CD4-positive, alpha-beta memory T cell (primary cell): Measurements from ENCODE around the gene B4GALNT4. TPM values are rescaled to one million over a fixed set of nuclear protein-coding genes. Genes with fewer than 3 reads are reported as not detected.
A peak's percentile ranks its signal among the peaks of the same experiment; 100 is the strongest.

Experiments
- CTCF ChIA-PET: fragments of 350-600 bp; sonication (Branson Sonifier 250); formaldehyde crosslinking; loops from one replicate; lab custom pipeline; 2021; ENCODE audit warnings: inconsistent platforms; ENCODE audit not compliant: partially characterized antibody; lab: Charles Lee
- POLR2A ChIA-PET: fragments of 350-600 bp; sonication (Branson Sonifier 250); formaldehyde crosslinking; loops from one replicate; lab custom pipeline; 2021; ENCODE audit not compliant: partially characterized antibody; lab: Charles Lee
- DNase-seq, 5 donors: peaks; one replicate each; pipeline versions ENCODE4 v3.0.0 to v3.0.0-alpha.2; 2020 to 2022; ENCODE audit warnings: mixed read lengths in 1 of 5
- H3K27ac ChIP-seq: one replicate; pipeline ENCODE4 v1.7.0; 2013; ENCODE audit warnings: low read depth, low read length
- H3K27me3 ChIP-seq: 2 replicates; pipeline ENCODE4 v1.7.0; 2013; ENCODE audit warnings: mild to moderate bottlenecking, low read length, moderate library complexity; ENCODE audit not compliant: insufficient read depth
- H3K36me3 ChIP-seq: 2 replicates; pipeline ENCODE4 v1.7.0; 2013; ENCODE audit warnings: mild to moderate bottlenecking, low read length, moderate library complexity; ENCODE audit not compliant: insufficient read depth
- H3K4me1 ChIP-seq: 2 replicates; pipeline ENCODE4 v1.7.0; 2013; ENCODE audit warnings: mild to moderate bottlenecking, low read length, moderate library complexity; ENCODE audit not compliant: insufficient read depth
- H3K4me3 ChIP-seq, 2 donors: one replicate each; pipeline ENCODE4 v1.7.0; 2013; ENCODE audit warnings: low read length in 2 of 2, mild to moderate bottlenecking in 1 of 2
- H3K9me3 ChIP-seq, 2 donors: one replicate each; pipeline ENCODE4 v1.7.0; 2013; ENCODE audit warnings: low read length in 2 of 2, control low read depth in 1 of 2; ENCODE audit not compliant: control insufficient read depth in 1 of 2
- H3K27ac Mint-ChIP-seq, 7 donors: one replicate each; pipeline ENCODE4 v1.8.0; 2020 to 2021; ENCODE audit warnings: mixed read lengths in 7 of 7, mild to moderate bottlenecking in 6 of 7, inconsistent platforms in 3 of 7, moderate library complexity in 3 of 7
- H3K27me3 Mint-ChIP-seq, 2 donors: one replicate each; pipeline ENCODE4 v1.8.0; 2020 to 2021; ENCODE audit warnings: mixed read lengths in 2 of 2
- H3K36me3 Mint-ChIP-seq, 2 donors: one replicate each; pipeline ENCODE4 v1.8.0; 2020 to 2021; ENCODE audit warnings: mixed read lengths in 2 of 2, inconsistent platforms in 1 of 2, mild to moderate bottlenecking in 1 of 2
- H3K4me1 Mint-ChIP-seq, 4 donors: one replicate each; pipeline ENCODE4 v1.8.0; 2020 to 2021; ENCODE audit warnings: mixed read lengths in 4 of 4, mild to moderate bottlenecking in 1 of 4
- H3K4me3 Mint-ChIP-seq, 8 donors: one replicate each; pipeline ENCODE4 v1.8.0; 2020 to 2021; ENCODE audit warnings: mixed read lengths in 8 of 8, mild to moderate bottlenecking in 7 of 8, moderate library complexity in 6 of 8, inconsistent platforms in 3 of 8
- H3K9me3 Mint-ChIP-seq, 8 donors: one replicate each; pipeline ENCODE4 v1.8.0; 2020 to 2021; ENCODE audit warnings: mixed read lengths in 8 of 8, mild to moderate bottlenecking in 5 of 8, inconsistent platforms in 3 of 8, moderate library complexity in 1 of 8
- intact Hi-C: fragments of 100-400 bp; cut with micrococcal nuclease; formaldehyde crosslinking; loops from one replicate; pipeline ENCODE4 v1.15.1; 2023
- polyA plus RNA-seq, 2 donors: library from polyadenylated mRNA; unstranded; fragments of 300-500 nt; fragmentation: Illumina TruSeq; gene quantifications; one replicate each; pipeline ENCODE4 v1.2.3, GENCODE V29; 2021
- total RNA-seq, 2 experiments: library from RNA; stranded (reverse); gene quantifications; one replicate each; pipeline ENCODE4 v1.2.3, GENCODE V29; 2021

The B4GALNT4 gene
- total and polyA plus RNA-seq, 4 experiments from 2014 or later: 2.2 to 2.4 TPM; not detected in 2

DNA sequence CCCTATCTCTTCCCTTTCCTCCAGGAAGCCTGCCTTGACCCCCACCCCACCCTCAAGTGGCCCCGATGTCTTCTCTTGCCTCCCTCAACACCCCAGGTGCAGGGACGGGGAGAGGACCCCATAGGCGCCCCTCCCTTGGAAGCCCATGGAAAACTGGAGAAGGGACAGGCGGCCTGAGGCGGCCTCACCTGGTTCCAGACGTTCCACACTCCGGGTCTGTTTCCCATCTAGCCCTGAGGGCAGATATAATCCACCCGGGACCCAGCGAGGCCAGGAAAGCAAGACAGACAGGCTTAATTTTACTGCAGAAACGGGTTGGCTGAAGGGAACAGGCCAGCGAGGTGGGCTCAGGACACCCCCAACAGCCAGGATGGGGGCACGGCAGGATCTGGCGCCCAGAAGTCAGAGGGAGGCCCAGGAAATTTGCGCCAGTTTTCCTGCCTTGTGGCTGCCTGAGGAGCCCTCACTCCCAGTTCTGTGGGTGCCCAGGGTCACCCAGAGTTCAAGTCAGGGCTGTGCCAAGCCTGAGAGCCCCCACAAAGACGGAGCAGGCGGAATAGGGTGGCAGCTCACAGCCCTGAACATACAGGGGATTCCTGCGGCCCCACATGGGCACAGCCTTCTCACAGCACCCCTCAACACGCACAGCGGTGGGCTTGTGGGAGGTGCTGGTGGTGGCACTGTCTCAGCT, 48.5 kb downstream of the B4GALNT4 start:
- Histone ChIP-seq H3K36me3 (no peaks in the 10 kb centered on the region), H3K4me3 (peak overlapping the region in 1 of 2 donors; percentile 73), H3K4me1 (peaks cover 28% of the 10 kb centered on the region), H3K9me3 (no peaks in the 10 kb centered on the region), H3K27me3 (no peaks in the 10 kb centered on the region), H3K27ac (peak overlapping the region; percentile 61)
- intact Hi-C loops: no loop called here
- ChIA-PET POLR2A (interaction anchor here (1.0 to 16.3 kb wide), 12 partner anchors 8 to 210 kb away, joined by 3 to 539 read pairs (median 16); partner anchors contain the start of genes ANO9, BET1L, IFITM1 and PSMD13), CTCF (interaction anchor here (1.2 to 9.3 kb wide), 2 partner anchors 28 to 33 kb away, joined by 4 to 103 read pairs; partner anchors contain the start of gene PTDSS2)
- Mint-ChIP-seq H3K27ac (peak overlapping the region; percentile 65 to 82 (median 74)), H3K36me3 (peaks cover 4 to 15% of the 10 kb centered on the region in 2 donors), H3K27me3 (no peaks in the 10 kb centered on the region), H3K4me3 (peak overlapping the region; percentile 58 to 82 (median 71)), H3K9me3 (no peaks in the 10 kb centered on the region), H3K4me1 (peaks cover 4 to 42% (median 16%) of the 10 kb centered on the region in 4 donors)
- DNase-seq: peak in 1 of 5 donors; percentile 33

DNA sequence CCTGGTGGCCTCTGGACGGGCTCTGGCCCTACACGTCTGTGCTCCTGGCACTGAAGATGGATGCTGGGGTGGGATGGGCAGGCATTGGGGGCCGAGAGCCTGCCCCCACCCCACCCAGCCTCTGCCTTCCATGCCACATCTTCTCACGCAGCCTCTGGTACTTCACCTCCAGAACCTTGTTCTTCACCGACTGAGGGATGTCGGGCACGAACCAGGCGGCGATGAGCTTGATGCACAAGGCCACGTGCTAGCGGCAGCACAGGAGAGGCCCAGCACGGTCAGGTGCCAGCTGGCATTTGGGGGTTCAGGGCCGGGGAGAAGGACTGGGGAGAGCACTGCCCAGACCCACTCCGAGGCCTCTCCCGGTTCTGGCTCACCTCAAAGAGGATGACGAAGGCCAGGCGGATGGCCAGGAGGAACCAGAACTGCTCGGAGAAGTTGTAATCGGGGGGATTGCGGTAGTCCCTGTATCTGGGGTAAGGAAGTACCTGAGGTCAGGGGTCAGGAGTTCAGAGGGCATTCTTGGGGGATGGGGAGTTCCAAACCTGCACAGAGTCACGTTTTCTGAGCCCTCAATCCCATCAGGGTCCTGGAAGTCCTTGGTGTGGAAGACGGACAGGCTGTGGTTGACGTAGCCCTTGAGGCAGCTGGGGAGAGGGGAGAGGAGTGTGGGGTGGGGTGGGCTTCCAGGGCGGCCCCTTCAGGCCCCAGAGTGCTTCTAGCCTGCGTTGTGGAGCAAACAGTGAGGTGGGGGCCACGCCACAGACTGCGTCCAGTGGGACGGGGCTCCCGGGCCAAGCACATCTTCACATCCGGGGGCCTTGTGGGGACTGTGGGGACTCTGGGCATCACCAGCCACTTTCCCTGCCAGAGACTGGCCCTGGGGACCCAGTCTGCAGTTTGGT, 49.3 kb downstream of the B4GALNT4 start:
- CTCF ChIA-PET: interaction anchor here (9.3 kb wide), 1 partner anchor 32 kb away, joined by 103 read pairs; the partner anchor contains the start of gene PTDSS2
- Mint-ChIP-seq H3K27me3 (no peaks in the 10 kb centered on the region), H3K27ac (peak overlapping the region in 2 of 7 donors; percentile 79 to 82), H3K36me3 (peaks cover 4 to 15% of the 10 kb centered on the region in 2 donors), H3K4me3 (peak overlapping the region in 3 of 8 donors; percentile 57 to 73 (median 72)), H3K9me3 (no peaks in the 10 kb centered on the region), H3K4me1 (peaks cover 2 to 35% (median 11%) of the 10 kb centered on the region in 4 donors)
- intact Hi-C loops: no loop called here
- peak in 1 of 5 donors; percentile 38 for DNase-seq
- no peaks in the 10 kb centered on the region for H3K27me3 ChIP-seq
- no peak overlapping the region for H3K27ac ChIP-seq
- POLR2A ChIA-PET: interaction anchor here (6.7 to 16.3 kb wide), 2 partner anchors 12 to 30 kb away, joined by 184 to 539 read pairs; partner anchors contain the start of genes ANO9 and PTDSS2
- no peaks in the 10 kb centered on the region for H3K9me3 ChIP-seq
- H3K4me1 ChIP-seq: peaks cover 20% of the 10 kb centered on the region
- no peak overlapping the region for H3K4me3 ChIP-seq
- no peaks in the 10 kb centered on the region for H3K36me3 ChIP-seq

DNA sequence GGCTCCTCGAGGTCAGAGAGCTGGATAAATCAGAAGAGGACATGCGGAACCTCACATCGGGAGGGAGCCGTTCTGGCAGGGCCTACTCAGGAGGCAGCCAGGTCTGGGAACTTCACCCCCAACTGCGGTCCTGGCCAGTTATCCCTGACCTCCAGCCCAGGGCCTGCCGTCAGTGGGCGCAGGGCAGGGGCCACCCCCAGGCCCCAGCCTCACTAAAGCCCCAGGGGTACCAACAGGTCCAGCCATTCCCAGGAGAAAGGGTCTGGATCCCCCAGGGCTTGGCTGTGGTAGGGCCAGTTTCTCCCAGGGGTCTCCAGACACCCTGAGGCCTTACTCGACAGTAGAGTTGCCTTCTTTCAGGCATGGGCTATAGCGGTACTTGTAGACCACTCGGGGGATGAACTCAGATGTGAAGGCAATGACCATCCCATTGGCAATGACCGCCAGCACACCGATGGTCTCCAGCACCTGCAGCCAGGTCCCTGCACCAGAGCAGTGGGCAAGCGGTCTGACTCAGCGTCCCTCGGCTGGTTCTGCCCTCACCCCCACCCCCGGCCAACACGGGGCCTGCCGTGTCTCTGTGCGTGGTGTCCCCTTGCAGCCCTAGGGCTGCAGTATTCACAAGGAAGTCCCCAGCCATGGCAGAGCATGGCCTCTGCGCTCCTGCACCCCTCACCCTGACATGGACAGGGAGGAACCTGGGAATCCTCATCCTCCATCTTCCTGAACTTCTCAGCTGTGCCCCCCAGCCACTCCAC, 50.1 kb downstream of the B4GALNT4 start:
- H3K36me3 ChIP-seq: no peaks in the 10 kb centered on the region
- peak overlapping the region in 3 of 7 donors; percentile 32 to 82 (median 37) for H3K27ac Mint-ChIP-seq
- no peaks in the 10 kb centered on the region for H3K9me3 Mint-ChIP-seq
- intact Hi-C loops: no loop called here
- H3K4me3 Mint-ChIP-seq: peak overlapping the region in 2 of 8 donors; percentile 6 to 57
- H3K27ac ChIP-seq: no peak overlapping the region
- no peaks in the 10 kb centered on the region for H3K27me3 Mint-ChIP-seq
- CTCF ChIA-PET: no interaction called here
- H3K36me3 Mint-ChIP-seq: peaks cover 6 to 15% of the 10 kb centered on the region in 2 donors
- no peaks in the 10 kb centered on the region for H3K9me3 ChIP-seq
- peaks cover 16% of the 10 kb centered on the region for H3K4me1 ChIP-seq
- DNase-seq: peak in 1 of 5 donors; percentile 22
- H3K27me3 ChIP-seq: no peaks in the 10 kb centered on the region
- H3K4me1 Mint-ChIP-seq: peaks cover 2 to 31% (median 8%) of the 10 kb centered on the region in 4 donors
- POLR2A ChIA-PET: interaction anchor here (6.7 to 16.3 kb wide), 2 partner anchors 13 to 29 kb away, joined by 184 to 539 read pairs; partner anchors contain the start of genes ANO9 and PTDSS2
- H3K4me3 ChIP-seq: no peak overlapping the region

DNA sequence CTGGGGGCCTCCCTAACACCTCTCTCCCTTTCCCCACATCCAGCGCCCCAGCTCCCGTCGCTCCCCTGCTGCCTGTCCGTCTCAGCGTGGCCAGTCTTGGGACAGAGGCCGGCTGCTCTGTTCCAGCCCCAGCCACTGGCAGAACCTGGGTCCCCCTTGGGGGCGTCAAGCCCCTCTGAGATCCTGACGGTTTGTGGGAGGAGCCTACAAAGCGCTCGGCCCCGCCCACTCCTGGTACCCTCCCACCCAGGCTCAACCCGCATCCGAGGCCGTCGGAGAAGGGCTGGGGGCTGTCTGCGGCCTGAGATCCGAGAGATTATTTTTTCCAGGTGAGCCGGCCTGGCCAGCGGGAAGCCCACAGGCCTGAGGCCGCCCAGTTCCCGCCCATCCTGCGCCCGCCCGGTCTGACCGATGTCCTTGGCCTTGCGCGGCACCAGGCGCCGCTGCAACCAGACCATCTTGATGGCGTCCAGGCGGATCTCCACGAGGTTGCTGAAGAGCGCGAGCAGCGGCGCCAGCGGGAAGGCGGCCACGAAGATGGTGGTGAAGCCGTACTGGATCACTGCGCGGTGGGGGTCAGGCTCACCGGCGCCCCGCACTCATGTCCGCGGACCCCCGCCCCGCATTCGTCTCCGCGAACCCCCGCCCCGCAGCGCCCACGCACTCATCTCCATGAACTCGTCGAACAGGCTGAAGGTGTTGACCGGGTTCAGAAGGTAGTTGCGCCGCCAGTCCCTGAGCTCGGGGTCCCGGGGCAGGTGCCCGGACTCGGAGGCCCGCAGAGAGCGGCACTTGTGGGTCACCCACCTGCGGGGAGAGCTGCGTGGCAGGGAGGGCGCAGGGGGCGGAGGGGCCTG, 51.0 kb downstream of the B4GALNT4 start:
- intact Hi-C loops: no loop called here

DNA sequence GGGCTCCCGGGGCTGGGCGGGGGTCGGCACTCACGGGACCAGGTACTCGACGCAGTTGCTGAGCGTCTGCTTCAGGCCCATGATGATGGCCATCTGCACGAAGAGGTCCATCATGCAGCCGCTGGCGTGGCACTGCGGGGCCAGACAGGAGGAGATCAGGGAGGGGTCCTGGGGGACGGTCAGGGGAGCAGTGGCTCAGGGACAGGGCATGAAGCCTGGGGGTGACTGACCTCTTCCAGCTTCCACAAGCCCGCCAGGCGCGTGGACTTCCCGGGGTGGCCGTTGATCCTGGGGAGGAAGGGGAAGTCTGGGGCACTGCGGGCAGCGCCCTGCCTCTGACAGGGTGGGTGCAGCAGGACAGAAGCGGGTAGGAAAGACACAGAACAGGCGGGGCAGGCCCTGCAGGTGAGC, 51.6 kb downstream of the B4GALNT4 start:
- H3K4me3 ChIP-seq: no peak overlapping the region
- no peaks in the 10 kb centered on the region for H3K9me3 ChIP-seq
- peaks cover 8% of the 10 kb centered on the region for H3K4me1 ChIP-seq
- DNase-seq: peak in 1 of 5 donors; percentile 30
- no peaks in the 10 kb centered on the region for H3K36me3 ChIP-seq
- Mint-ChIP-seq H3K36me3 (peaks cover 16 to 17% of the 10 kb centered on the region in 2 donors), H3K4me3 (no peak overlapping the region), H3K4me1 (peaks cover 0 to 16% (median 2%) of the 10 kb centered on the region in 4 donors), H3K27me3 (no peaks in the 10 kb centered on the region), H3K9me3 (no peaks in the 10 kb centered on the region), H3K27ac (no peak overlapping the region)
- CTCF ChIA-PET: no interaction called here
- H3K27me3 ChIP-seq: no peaks in the 10 kb centered on the region
- intact Hi-C loops: no loop called here
- no peak overlapping the region for H3K27ac ChIP-seq
- POLR2A ChIA-PET: no interaction called here

More for the DNA sequence above, 51.0 kb downstream of the B4GALNT4 start:
- H3K27ac ChIP-seq: no peak overlapping the region
- H3K4me1 ChIP-seq: peaks cover 14% of the 10 kb centered on the region
- H3K36me3 Mint-ChIP-seq: peaks cover 13% of the 10 kb centered on the region in 2 donors
- H3K27me3 ChIP-seq: no peaks in the 10 kb centered on the region
- DNase-seq: peak in 1 of 5 donors; percentile 9
- POLR2A ChIA-PET: no interaction called here
- no peaks in the 10 kb centered on the region for H3K9me3 ChIP-seq
- peak overlapping the region in 1 of 8 donors; percentile 6 for H3K4me3 Mint-ChIP-seq
- no peaks in the 10 kb centered on the region for H3K9me3 Mint-ChIP-seq
- H3K27me3 Mint-ChIP-seq: no peaks in the 10 kb centered on the region
- H3K4me3 ChIP-seq: no peak overlapping the region
- H3K4me1 Mint-ChIP-seq: peaks cover 0 to 23% (median 2%) of the 10 kb centered on the region in 4 donors
- no peaks in the 10 kb centered on the region for H3K36me3 ChIP-seq
- H3K27ac Mint-ChIP-seq: peak overlapping the region in 4 of 7 donors; percentile 32 to 70 (median 47)
- CTCF ChIA-PET: no interaction called here

DNA sequence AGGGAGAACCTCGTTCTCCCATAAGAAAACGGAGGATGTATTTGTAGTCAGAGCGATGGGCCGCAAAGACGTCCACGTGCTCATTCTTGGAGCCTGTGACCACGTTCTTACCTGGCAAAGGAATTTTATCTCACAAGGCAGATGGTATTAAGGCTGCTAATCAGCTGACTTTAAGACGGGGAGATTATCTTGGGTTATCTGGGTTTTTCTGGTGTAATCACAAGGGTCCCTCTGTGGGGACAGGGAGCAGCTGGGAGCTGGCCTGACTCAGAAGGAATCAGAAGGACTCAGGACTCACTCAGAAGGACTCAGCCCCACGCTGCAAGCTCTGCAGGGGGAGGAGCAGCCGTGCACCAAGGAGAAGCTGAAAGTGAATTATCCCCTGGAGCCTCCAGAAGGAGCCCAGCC, 53.0 kb downstream of the B4GALNT4 start:
- Histone ChIP-seq H3K27ac (no peak overlapping the region), H3K9me3 (no peaks in the 10 kb centered on the region), H3K4me1 (peaks cover 6% of the 10 kb centered on the region), H3K4me3 (no peak overlapping the region), H3K36me3 (no peaks in the 10 kb centered on the region), H3K27me3 (no peaks in the 10 kb centered on the region)
- intact Hi-C loops: no loop called here
- POLR2A ChIA-PET: interaction anchor here (0.6 to 0.9 kb wide), 2 partner anchors 21 to 28 kb away, joined by 3 read pairs; partner anchors contain the start of gene PTDSS2
- CTCF ChIA-PET: interaction anchor here (0.9 to 1.6 kb wide), 3 partner anchors 15 to 56 kb away, joined by 3 read pairs; no protein-coding TSS in a partner anchor
- H3K27me3 Mint-ChIP-seq: no peaks in the 10 kb centered on the region
- peaks cover 17% of the 10 kb centered on the region in 2 donors for H3K36me3 Mint-ChIP-seq
- no peak overlapping the region for H3K4me3 Mint-ChIP-seq
- H3K9me3 Mint-ChIP-seq: no peaks in the 10 kb centered on the region
- DNase-seq: peak in 1 of 5 donors; percentile 5
- H3K4me1 Mint-ChIP-seq: peaks cover 0 to 11% (median 1%) of the 10 kb centered on the region in 4 donors
- peak overlapping the region in 3 of 7 donors; percentile 5 to 68 (median 32) for H3K27ac Mint-ChIP-seq
